Pancreas (tissue), 10 donors: Measurements from ENCODE around the gene TMEM125. TPM values are rescaled to one million over a fixed set of nuclear protein-coding genes. Genes with fewer than 3 reads are reported as not detected.

Source experiments
- ATAC-seq, 4 donors: fragments of 200-7000 bp; cut with Tn5 transposase; one replicate each; pipeline versions ENCODE4 v1.8.0 to v1.9.1; 2020; ENCODE audit warnings: mild to moderate bottlenecking in 4 of 4, moderate library complexity in 4 of 4
- DNase-seq, 6 donors: peaks; one replicate each; pipeline ENCODE4 v3.0.0-alpha.2; 2020
- FAIRE-seq: peaks from 2 replicates; lab custom pipeline; 2012; peaks lifted over from hg19 to GRCh38; lab: Jason Lieb, UNC
- H3K27ac ChIP-seq, 4 donors: fragments of 200-600 bp; sonication (generic); 1 replicate in 3 of 4; 2 replicates in 1 of 4; pipeline versions ENCODE4 v1.5.0 to v1.8.0; 2020
- H3K27me3 ChIP-seq, 4 donors: fragments of 200-600 bp; one replicate each; pipeline ENCODE4 v1.8.0; 2021
- H3K36me3 ChIP-seq, 3 donors: fragments of 200-600 bp; sonication (generic) in 1 of 3; one replicate each; pipeline versions ENCODE4 v1.5.0 to v1.8.0; 2020 to 2021
- H3K4me1 ChIP-seq, 3 donors: fragments of 200-600 bp; one replicate each; pipeline ENCODE4 v1.8.0; 2021
- H3K4me3 ChIP-seq, 4 donors: fragments of 200-600 bp; sonication (generic) in 2 of 4; one replicate each; pipeline versions ENCODE4 v1.5.0 to v1.8.0; 2020 to 2021
- H3K9me3 ChIP-seq, 4 donors: fragments of 200-600 bp; one replicate each; pipeline ENCODE4 v1.8.0; 2021
- CTCF ChIP-seq, 4 donors: fragments of 200-600 bp; sonication (generic) in 3 of 4; IDR thresholded peaks; one replicate each; pipeline versions ENCODE4 v1.5.0 to v1.8.0; 2021; ENCODE audit warnings: antibody characterized with exemption in 4 of 4
- WGBS, 2 donors: extraction: QIAGEN DNeasy Blood & Tissue Kit; methylation state at CpG; one replicate each; pipeline ENCODE4 v1.1.7; 2013; 5-methylcytosine and 5-hydroxymethylcytosine counted together
- intact Hi-C, 3 donors: fragments of 100-400 bp; cut with DNase I; formaldehyde crosslinking; loops; one replicate each; pipeline versions ENCODE4 v1.11.1 to v1.14.2; 2022
- polyA plus RNA-seq, 2 donors: library from polyadenylated mRNA; stranded (reverse); fragments of 200-250 nt; gene quantifications; one replicate each; pipeline ENCODE4 v1.2.3, GENCODE V29; 2013
- total RNA-seq, 6 donors: library from RNA; stranded (reverse); fragmentation: NEBNext Ultra II Directional in 4 of 6; extraction: Animal tissue kit (Norgen Biotek cat#: 25700) in 4 of 6; gene quantifications; one replicate each; pipeline versions ENCODE4 v1.2.1 to v1.2.4, GENCODE V29; 2021 to 2023
- donor health status: healthy with polysubstance abuse.
- donor health status: DM: no; HTN: no; CAD: no; lungs with moderate emphysema.
- donor health status: DM: no; HTN: no; CAD: no.
- donor health status: control.
- donor health status: control.
- donor health status: Bipolar disorder and iron deficiency.
- donor health status: DM: yes; HTN: yes; CAD: no.
- donor health status: DM: no; HTN: no; CAD: no.
- donor health status: DM: no; HTN: no; CAD: no.
- donor health status: DM: yes; HTN: yes; CAD: no.

The TMEM125 gene
- total and polyA plus RNA-seq, 8 donors: 27.5 to 75.0 (median 44.4) TPM

- WGBS, 2 donors: 88 to 95% methylated on average over 1 of the region's 1 CpG
- H3K9me3 ChIP-seq: no peaks in the 10 kb centered on the region
- no peak for FAIRE-seq
- H3K27me3 ChIP-seq: no peaks in the 10 kb centered on the region
- no peaks in the 10 kb centered on the region for H3K36me3 ChIP-seq
- no peak for ATAC-seq
- intact Hi-C loops: no loop called here
- no peak overlapping the region for H3K4me3 ChIP-seq
- no peak overlapping the region for H3K27ac ChIP-seq
- no peak for TF ChIP-seq CTCF (IDR thresholded peaks at IDR 0.05)
- no peak for DNase-seq
- peaks cover 12 to 15% (median 14%) of the 10 kb centered on the region in 3 donors for H3K4me1 ChIP-seq
These were observed 28.3 kb downstream of the TMEM125 start for GRCh38 chr1:43298055-43298454.

- peaks cover 12 to 14% (median 14%) of the 10 kb centered on the region in 3 donors for H3K4me1 ChIP-seq
- ATAC-seq (no peak), DNase-seq (no peak), FAIRE-seq (no peak)
- no peaks in the 10 kb centered on the region for H3K27me3 ChIP-seq
- H3K36me3 ChIP-seq: no peaks in the 10 kb centered on the region
- no peak overlapping the region for H3K4me3 ChIP-seq
- intact Hi-C loops: no loop called here
- no peaks in the 10 kb centered on the region for H3K9me3 ChIP-seq
- no peak for TF ChIP-seq CTCF (IDR thresholded peaks at IDR 0.05)
- H3K27ac ChIP-seq: no peak overlapping the region
These were observed 29.3 kb downstream of the TMEM125 start for GRCh38 chr1:43299101-43299500.

- Histone ChIP-seq H3K9me3 (no peaks in the 10 kb centered on the region), H3K27ac (no peak within 1 kb of the TSS), H3K36me3 (no peaks in the 10 kb centered on the region), H3K4me1 (peaks cover 3 to 8% (median 6%) of the 10 kb centered on the region in 3 donors), H3K27me3 (no peaks in the 10 kb centered on the region), H3K4me3 (no peak within 1 kb of the TSS)
- no peak for TF ChIP-seq CTCF (IDR thresholded peaks at IDR 0.05)
- intact Hi-C loops: no loop called here
- no peak for ATAC-seq
- 83 to 87% methylated on average over 10 of the region's 10 CpGs for WGBS, 2 donors
- DNase-seq: peak in 1 of 6 donors; percentile 26
- no peak for FAIRE-seq
These were observed 30.8 kb downstream of the TMEM125 start, which contains the start of gene TIE1 for GRCh38 chr1:43300378-43301094. Gene TIE1 (plus strand): TSS chr1:43300982. CDS start chr1:43301072, 90 bp downstream.

- Histone ChIP-seq H3K27ac (no peak overlapping the region), H3K9me3 (no peaks in the 10 kb centered on the region), H3K27me3 (no peaks in the 10 kb centered on the region), H3K4me3 (no peak overlapping the region), H3K36me3 (no peaks in the 10 kb centered on the region), H3K4me1 (peaks cover 0 to 4% (median 0%) of the 10 kb centered on the region in 3 donors)
- FAIRE-seq: no peak
- intact Hi-C loops: no loop called here
- ATAC-seq: no peak
- TF ChIP-seq CTCF (IDR thresholded peaks at IDR 0.05): no peak
- DNase-seq: no peak
- WGBS, 2 donors: 83 to 84% methylated on average over 1 of the region's 1 CpG
These were observed 32.4 kb downstream of the TMEM125 start for GRCh38 chr1:43302201-43302600.
